Transverse colon (tissue), 3 donors: Measurements from ENCODE around the gene AASDH.

Experiments used
- POLR2A ChIP-seq: fragments of 450-650 bp; IDR thresholded peaks from one replicate; pipeline ENCODE4 v1.6.1; 2016; ENCODE audit warnings: antibody characterized with exemption, mild to moderate bottlenecking, moderate library complexity
- TF ChIP-seq, protein P1 (sequence below), 5 experiments: fragments of 200-600 bp in 3 of 5; fragments of 450-650 bp in 2 of 5; sonication (generic) in 3 of 5; IDR thresholded peaks; 1 replicate in 2 of 5; 2 replicates in 3 of 5; pipeline ENCODE4 v1.5.1; 2016 to 2017; ENCODE audit warnings: antibody characterized with exemption in 5 of 5, inconsistent platforms in 3 of 5, mild to moderate bottlenecking in 2 of 5, moderate library complexity in 1 of 5

DNA sequence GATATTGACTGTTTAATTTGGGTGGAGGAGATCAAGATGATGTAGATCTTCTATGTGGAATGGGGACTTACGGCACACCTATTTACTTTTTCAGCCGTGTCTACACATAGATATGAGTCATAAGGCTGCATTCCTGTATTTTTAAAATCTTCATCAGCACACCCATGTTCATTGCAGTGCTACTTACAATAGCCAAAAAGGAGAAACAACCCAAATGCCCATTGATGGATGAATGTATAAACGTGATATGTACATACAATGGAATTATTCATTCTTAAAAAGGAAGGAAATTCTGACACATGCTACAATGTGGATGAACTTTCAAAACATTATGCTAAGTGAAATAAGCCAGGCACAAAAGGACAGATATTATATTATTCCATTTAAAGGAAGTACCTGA is 98.6 kb downstream of the AASDH start:
- no peak for TF ChIP-seq POLR2A
- TF ChIP-seq, protein P1, sequence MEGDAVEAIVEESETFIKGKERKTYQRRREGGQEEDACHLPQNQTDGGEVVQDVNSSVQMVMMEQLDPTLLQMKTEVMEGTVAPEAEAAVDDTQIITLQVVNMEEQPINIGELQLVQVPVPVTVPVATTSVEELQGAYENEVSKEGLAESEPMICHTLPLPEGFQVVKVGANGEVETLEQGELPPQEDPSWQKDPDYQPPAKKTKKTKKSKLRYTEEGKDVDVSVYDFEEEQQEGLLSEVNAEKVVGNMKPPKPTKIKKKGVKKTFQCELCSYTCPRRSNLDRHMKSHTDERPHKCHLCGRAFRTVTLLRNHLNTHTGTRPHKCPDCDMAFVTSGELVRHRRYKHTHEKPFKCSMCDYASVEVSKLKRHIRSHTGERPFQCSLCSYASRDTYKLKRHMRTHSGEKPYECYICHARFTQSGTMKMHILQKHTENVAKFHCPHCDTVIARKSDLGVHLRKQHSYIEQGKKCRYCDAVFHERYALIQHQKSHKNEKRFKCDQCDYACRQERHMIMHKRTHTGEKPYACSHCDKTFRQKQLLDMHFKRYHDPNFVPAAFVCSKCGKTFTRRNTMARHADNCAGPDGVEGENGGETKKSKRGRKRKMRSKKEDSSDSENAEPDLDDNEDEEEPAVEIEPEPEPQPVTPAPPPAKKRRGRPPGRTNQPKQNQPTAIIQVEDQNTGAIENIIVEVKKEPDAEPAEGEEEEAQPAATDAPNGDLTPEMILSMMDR (IDR thresholded peaks at IDR 0.05): no peak
